Measurements from ENCODE around the gene NTN1. TPM values are rescaled to one million over a fixed set of nuclear protein-coding genes. Genes with fewer than 3 reads are reported as not detected.

The NTN1 gene
- total RNA-seq, 1 experiment from 2014 or later: 0.94 TPM

DNA sequence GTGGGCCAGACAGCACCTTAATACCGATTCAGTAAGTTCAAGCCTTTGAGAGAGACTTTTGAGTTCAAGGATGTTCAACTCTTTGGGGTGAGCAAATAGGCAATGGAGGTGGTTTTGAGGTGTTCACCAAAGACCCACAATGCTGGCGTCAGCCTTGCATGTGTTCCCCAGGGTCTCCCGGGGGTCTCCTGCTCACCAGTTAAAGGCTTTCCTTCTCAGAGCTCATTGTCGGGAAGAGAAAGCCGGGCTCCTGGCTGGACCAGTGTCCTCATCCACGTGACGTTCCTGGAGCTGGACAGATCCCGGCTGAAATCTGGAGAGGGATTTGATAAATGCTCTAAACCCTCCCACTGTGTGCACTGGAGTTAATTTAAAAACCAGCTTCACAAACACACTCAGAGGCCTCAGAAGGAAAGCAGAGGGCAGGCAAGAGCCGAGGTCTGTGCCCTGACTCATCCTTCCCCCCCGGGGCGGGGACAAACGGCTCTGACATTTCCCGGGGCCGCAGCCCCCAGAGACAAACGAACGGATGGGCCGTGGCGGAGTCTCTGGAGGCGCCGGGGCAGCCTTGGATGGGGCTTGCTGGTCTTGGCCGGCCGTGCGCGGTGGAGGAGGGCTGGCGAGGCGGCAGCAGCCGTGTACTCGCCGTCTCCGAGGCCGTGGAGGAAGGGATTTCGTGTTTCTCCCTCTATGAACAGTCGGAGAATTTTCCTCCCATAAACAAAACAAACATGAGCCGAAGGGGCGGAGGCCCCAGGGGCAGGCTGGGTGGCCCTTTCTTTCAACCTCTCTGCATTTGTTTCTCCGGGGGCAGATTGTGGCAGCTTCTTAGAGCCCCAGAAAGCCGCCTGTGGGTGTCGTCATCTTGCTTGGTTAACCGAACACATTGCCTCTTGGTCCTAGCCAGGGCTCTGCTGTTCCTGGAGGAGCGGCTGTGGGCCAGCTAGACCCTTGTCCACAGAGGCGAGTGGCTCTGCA is 94.2 kb downstream of the NTN1 start:
- BruUV-seq (replicated peaks): no TSS peak
- intact Hi-C loops (cut with micrococcal nuclease; ENCODE audit: unreplicated experiment): no loop called here

DNA sequence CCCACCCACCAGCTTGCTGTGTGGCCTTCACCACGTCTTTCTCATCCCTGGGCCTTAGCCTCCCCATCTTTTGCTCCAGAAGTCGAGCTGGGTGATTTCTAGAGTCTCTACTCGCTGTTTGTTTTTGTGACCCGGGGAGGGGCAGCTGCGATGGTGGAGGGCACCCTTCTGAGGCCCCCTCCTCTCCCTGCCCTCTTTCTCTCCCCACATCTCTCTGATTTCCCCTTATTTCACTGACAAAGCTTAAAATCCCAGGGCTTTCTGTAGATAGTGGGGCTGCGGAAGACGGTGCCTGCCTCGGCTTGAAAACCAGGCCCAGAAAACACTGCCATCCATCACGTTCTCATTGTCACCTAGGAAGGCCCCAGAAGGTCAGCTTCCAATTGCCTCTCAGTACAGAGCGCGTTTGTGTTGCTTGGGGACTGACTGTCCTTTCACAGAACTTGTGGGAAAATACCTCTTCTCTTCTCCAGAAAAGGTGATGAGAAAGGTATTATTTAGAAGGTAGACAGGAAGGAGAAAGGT is 95.1 kb downstream of the NTN1 start:
- H3K27ac Mint-ChIP-seq (ENCODE audit: unreplicated experiment): no peak overlapping the region
- CTCF ChIA-PET: no interaction called here

More for the DNA sequence above, 94.2 kb downstream of the NTN1 start:
- H3K27ac Mint-ChIP-seq (ENCODE audit: unreplicated experiment): no peak overlapping the region
- CTCF ChIA-PET: interaction anchor here (0.5 to 1.2 kb wide), 2 partner anchors 115 to 407 kb away, joined by 3 to 4 read pairs; no protein-coding TSS in a partner anchor
- peak; percentile 22 for DNase-seq
- H3K4me3 Mint-ChIP-seq (ENCODE audit: low read depth, unreplicated experiment): peak overlapping the region; percentile 48
- no peaks in the 10 kb centered on the region for H3K36me3 Mint-ChIP-seq (ENCODE audit: insufficient read depth, unreplicated experiment)
- peaks cover 34% of the 10 kb centered on the region for H3K27me3 Mint-ChIP-seq (ENCODE audit: unreplicated experiment)
- H3K9me3 Mint-ChIP-seq (ENCODE audit: low read depth, unreplicated experiment): no peaks in the 10 kb centered on the region
- TF ChIP-seq, protein P1, sequence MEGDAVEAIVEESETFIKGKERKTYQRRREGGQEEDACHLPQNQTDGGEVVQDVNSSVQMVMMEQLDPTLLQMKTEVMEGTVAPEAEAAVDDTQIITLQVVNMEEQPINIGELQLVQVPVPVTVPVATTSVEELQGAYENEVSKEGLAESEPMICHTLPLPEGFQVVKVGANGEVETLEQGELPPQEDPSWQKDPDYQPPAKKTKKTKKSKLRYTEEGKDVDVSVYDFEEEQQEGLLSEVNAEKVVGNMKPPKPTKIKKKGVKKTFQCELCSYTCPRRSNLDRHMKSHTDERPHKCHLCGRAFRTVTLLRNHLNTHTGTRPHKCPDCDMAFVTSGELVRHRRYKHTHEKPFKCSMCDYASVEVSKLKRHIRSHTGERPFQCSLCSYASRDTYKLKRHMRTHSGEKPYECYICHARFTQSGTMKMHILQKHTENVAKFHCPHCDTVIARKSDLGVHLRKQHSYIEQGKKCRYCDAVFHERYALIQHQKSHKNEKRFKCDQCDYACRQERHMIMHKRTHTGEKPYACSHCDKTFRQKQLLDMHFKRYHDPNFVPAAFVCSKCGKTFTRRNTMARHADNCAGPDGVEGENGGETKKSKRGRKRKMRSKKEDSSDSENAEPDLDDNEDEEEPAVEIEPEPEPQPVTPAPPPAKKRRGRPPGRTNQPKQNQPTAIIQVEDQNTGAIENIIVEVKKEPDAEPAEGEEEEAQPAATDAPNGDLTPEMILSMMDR (IDR thresholded peaks at IDR 0.05; ENCODE audit: unreplicated experiment): no peak
- no peaks in the 10 kb centered on the region for H3K4me1 Mint-ChIP-seq (ENCODE audit: low read depth, unreplicated experiment)

DNA sequence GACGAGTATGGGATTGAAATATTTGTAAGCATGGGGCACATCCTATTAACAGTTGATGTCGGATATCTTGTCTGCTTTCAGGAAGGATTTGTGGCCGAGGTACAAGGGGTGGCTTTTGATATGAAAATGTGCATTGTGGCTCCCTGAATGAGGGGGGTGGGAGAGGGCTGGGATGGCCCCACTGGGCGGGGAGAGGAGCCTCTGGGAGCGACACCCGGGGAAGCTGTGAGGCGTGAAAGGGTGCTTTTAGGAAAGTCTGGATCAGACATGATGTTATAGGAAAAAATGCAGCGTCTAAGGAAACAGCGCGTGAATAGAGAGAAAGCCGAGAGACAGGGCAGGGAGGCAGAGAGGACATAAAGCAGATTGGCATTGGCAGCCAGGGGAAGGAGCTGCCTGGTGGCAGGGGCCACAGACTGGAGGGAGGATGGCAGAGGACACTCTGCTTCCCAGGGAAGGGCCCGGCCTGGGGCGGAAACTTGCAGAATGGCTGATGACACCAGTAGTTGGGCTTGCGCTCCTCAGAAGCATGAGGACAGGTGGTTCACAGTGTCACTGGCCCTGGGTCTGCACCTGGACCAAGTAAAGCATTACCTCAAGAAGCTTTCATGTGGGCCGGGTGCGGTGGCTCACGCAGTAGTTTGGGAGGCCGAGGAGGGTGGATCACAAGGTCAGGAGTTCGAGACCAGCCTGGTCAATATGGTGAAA is 95.7 kb downstream of the NTN1 start:
- CTCF ChIA-PET: no interaction called here
- no peak for DNase-seq
- H3K4me3 Mint-ChIP-seq (ENCODE audit: low read depth, unreplicated experiment): no peak overlapping the region
- BruUV-seq (replicated peaks): no TSS peak
- H3K27ac Mint-ChIP-seq (ENCODE audit: unreplicated experiment): no peak overlapping the region
- no peaks in the 10 kb centered on the region for H3K36me3 Mint-ChIP-seq (ENCODE audit: insufficient read depth, unreplicated experiment)
- intact Hi-C loops (cut with micrococcal nuclease; ENCODE audit: unreplicated experiment): no loop called here
- TF ChIP-seq, protein P1 (IDR thresholded peaks at IDR 0.05; ENCODE audit: unreplicated experiment): no peak
- H3K9me3 Mint-ChIP-seq (ENCODE audit: low read depth, unreplicated experiment): no peaks in the 10 kb centered on the region
- peaks cover 46% of the 10 kb centered on the region for H3K27me3 Mint-ChIP-seq (ENCODE audit: unreplicated experiment)
- H3K4me1 Mint-ChIP-seq (ENCODE audit: low read depth, unreplicated experiment): no peaks in the 10 kb centered on the region

More for the DNA sequence above, 95.1 kb downstream of the NTN1 start:
- H3K9me3 Mint-ChIP-seq (ENCODE audit: low read depth, unreplicated experiment): no peaks in the 10 kb centered on the region
- peak overlapping the region; percentile 48 for H3K4me3 Mint-ChIP-seq (ENCODE audit: low read depth, unreplicated experiment)
- H3K4me1 Mint-ChIP-seq (ENCODE audit: low read depth, unreplicated experiment): no peaks in the 10 kb centered on the region
- intact Hi-C loops (cut with micrococcal nuclease; ENCODE audit: unreplicated experiment): no loop called here
- no peak for DNase-seq
- no TSS peak for BruUV-seq (replicated peaks)
- TF ChIP-seq, protein P1 (IDR thresholded peaks at IDR 0.05; ENCODE audit: unreplicated experiment): no peak
- peaks cover 39% of the 10 kb centered on the region for H3K27me3 Mint-ChIP-seq (ENCODE audit: unreplicated experiment)
- no peaks in the 10 kb centered on the region for H3K36me3 Mint-ChIP-seq (ENCODE audit: insufficient read depth, unreplicated experiment)

DNA sequence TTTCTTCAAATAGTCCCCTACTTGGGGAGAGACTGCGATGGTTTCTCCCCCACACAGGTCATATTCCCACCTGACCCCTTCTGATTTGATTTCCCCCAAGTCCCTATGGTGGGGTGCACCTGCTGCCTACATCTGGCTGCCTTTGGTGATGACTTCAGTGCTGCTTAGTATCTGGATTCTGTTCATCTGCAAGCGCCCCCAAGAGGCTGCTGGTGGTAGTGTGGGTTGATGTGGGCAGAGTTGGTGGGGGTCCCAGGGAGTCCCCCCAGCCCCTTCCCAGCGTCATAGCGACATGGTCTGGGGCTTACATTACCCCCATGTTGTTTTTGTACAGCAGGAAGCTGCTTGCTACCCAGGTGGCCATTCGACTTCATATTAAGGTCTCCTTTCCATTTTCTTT is 99.2 kb downstream of the NTN1 start:
- H3K27me3 Mint-ChIP-seq (ENCODE audit: unreplicated experiment): peaks cover 50% of the 10 kb centered on the region
- H3K4me3 Mint-ChIP-seq (ENCODE audit: low read depth, unreplicated experiment): no peak overlapping the region
- no peaks in the 10 kb centered on the region for H3K4me1 Mint-ChIP-seq (ENCODE audit: low read depth, unreplicated experiment)
- no TSS peak for BruUV-seq (replicated peaks)
- CTCF ChIA-PET: no interaction called here
- TF ChIP-seq, protein P1 (IDR thresholded peaks at IDR 0.05; ENCODE audit: unreplicated experiment): no peak
- no peak overlapping the region for H3K27ac Mint-ChIP-seq (ENCODE audit: unreplicated experiment)
- H3K9me3 Mint-ChIP-seq (ENCODE audit: low read depth, unreplicated experiment): no peaks in the 10 kb centered on the region
- no peaks in the 10 kb centered on the region for H3K36me3 Mint-ChIP-seq (ENCODE audit: insufficient read depth, unreplicated experiment)
- no peak for DNase-seq
- intact Hi-C loops (cut with micrococcal nuclease; ENCODE audit: unreplicated experiment): no loop called here

Measured in Calu3 (cell line).